Uterus (tissue), 4 donors: ENCODE measurements around the gene PIP4K2A. TPM values are rescaled to one million over a fixed set of nuclear protein-coding genes. Genes with fewer than 3 reads are reported as not detected.
"Not testable (repeated sequence)": the region's sequence is repeated elsewhere in the genome, so short reads cannot be mapped to it uniquely, and the experiment has no call there.

Experiments
- DNase-seq, 2 donors: peaks; one replicate each; pipeline ENCODE4 v3.0.0-alpha.2; 2019 to 2020
- H3K27ac ChIP-seq, 2 donors: fragments of 200-600 bp; sonication (generic); 1 replicate in 1 of 2; 2 replicates in 1 of 2; pipeline ENCODE4 v1.5.1; 2016 to 2018
- H3K27me3 ChIP-seq, 2 donors: fragments of 200-600 bp; sonication (generic); one replicate each; pipeline ENCODE4 v1.5.1; 2018 to 2019; ENCODE audit warnings: control low read depth in 1 of 2
- H3K36me3 ChIP-seq, 2 donors: fragments of 200-600 bp; sonication (generic); one replicate each; pipeline ENCODE4 v1.5.1; 2019; ENCODE audit warnings: control low read depth in 1 of 2
- H3K4me1 ChIP-seq, 2 donors: fragments of 200-600 bp; sonication (generic); one replicate each; pipeline ENCODE4 v1.5.1; 2018 to 2019; ENCODE audit warnings: control low read depth in 1 of 2
- H3K4me3 ChIP-seq, 2 donors: fragments of 200-600 bp; sonication (generic); 1 replicate in 1 of 2; 2 replicates in 1 of 2; pipeline ENCODE4 v1.5.1; 2018 to 2019; ENCODE audit warnings: mild to moderate bottlenecking in 1 of 2
- H3K9me3 ChIP-seq, 2 donors: fragments of 200-600 bp; sonication (generic); one replicate each; pipeline ENCODE4 v1.5.1; 2019; ENCODE audit warnings: control low read depth in 1 of 2
- CTCF ChIP-seq, 4 experiments: fragments of 200-600 bp in 2 of 4; fragments of 450-650 bp in 2 of 4; sonication (generic) in 2 of 4; IDR thresholded peaks; one replicate each; pipeline ENCODE4 v1.5.1; 2016 to 2019; ENCODE audit warnings: antibody characterized with exemption in 4 of 4, mild to moderate bottlenecking in 2 of 4, moderate library complexity in 1 of 4
- POLR2A ChIP-seq, 2 donors: fragments of 450-650 bp; IDR thresholded peaks; one replicate each; pipeline ENCODE4 v1.6.1; 2016; ENCODE audit warnings: antibody characterized with exemption in 2 of 2, mild to moderate bottlenecking in 1 of 2, moderate library complexity in 1 of 2
- intact Hi-C: fragments of 100-400 bp; cut with DNase I; formaldehyde crosslinking; loops from one replicate; pipeline ENCODE4 v1.15.1; 2023; ENCODE audit warnings: low total_unique reads
- total RNA-seq, 4 donors: library from RNA; depleted of rRNA in 3 of 4; stranded (reverse); fragments of >200 nt in 3 of 4; gene quantifications; one replicate each; pipeline versions ENCODE4 v1.1.0 to v1.2.4, GENCODE V29; 2014 to 2023
- donor health status: DM: yes; HTN: yes; CAD: no.

Gene PIP4K2A
- total RNA-seq, 4 donors from 2014 or later, result 17.4 to 42.4 (median 22.0) TPM

GRCh38 chr10:22753786-22754185, 39.4 kb upstream of the PIP4K2A start:
- H3K36me3 ChIP-seq, result no peaks in the 10 kb centered on the region
- H3K9me3 ChIP-seq, result no peaks in the 10 kb centered on the region
- TF ChIP-seq CTCF (IDR thresholded peaks at IDR 0.05), result no peak
- TF ChIP-seq POLR2A (IDR thresholded peaks at IDR 0.05), result no peak
- no peak for DNase-seq
- H3K27ac ChIP-seq, result no peak overlapping the region
- H3K27me3 ChIP-seq, result no peaks in the 10 kb centered on the region
- H3K4me3 ChIP-seq, result no peak overlapping the region
- no peaks in the 10 kb centered on the region for H3K4me1 ChIP-seq
- intact Hi-C loops, result no loop called here

GRCh38 chr10:22752272-22752889, 38.0 kb upstream of the PIP4K2A start:
- intact Hi-C loops, result no loop called here

GRCh38 chr10:22750131-22750530, 35.8 kb upstream of the PIP4K2A start:
- Histone ChIP-seq H3K27ac (no peak overlapping the region), H3K36me3 (no peaks in the 10 kb centered on the region), H3K27me3 (no peaks in the 10 kb centered on the region), H3K9me3 (no peaks in the 10 kb centered on the region), H3K4me3 (no peak overlapping the region), H3K4me1 (no peaks in the 10 kb centered on the region)
- TF ChIP-seq POLR2A (IDR thresholded peaks at IDR 0.05), result no peak
- no peak for TF ChIP-seq CTCF (IDR thresholded peaks at IDR 0.05)
- DNase-seq, result no peak
- intact Hi-C loops, result no loop called here

More at GRCh38 chr10:22752272-22752889, 38.0 kb upstream of the PIP4K2A start:
- no peak overlapping the region for H3K4me3 ChIP-seq
- H3K9me3 ChIP-seq, result no peaks in the 10 kb centered on the region
- no peak for TF ChIP-seq CTCF (IDR thresholded peaks at IDR 0.05)
- TF ChIP-seq POLR2A (IDR thresholded peaks at IDR 0.05), result no peak
- H3K27me3 ChIP-seq, result no peaks in the 10 kb centered on the region
- no peaks in the 10 kb centered on the region for H3K36me3 ChIP-seq
- no peaks in the 10 kb centered on the region for H3K4me1 ChIP-seq
- DNase-seq, result no peak
- no peak overlapping the region for H3K27ac ChIP-seq

GRCh38 chr10:22744858-22745257, 30.5 kb upstream of the PIP4K2A start:
- intact Hi-C loops, H3K27ac ChIP-seq, H3K36me3 ChIP-seq, H3K9me3 ChIP-seq, DNase-seq, H3K4me3 ChIP-seq, H3K27me3 ChIP-seq, H3K4me1 ChIP-seq: not testable (repeated sequence)

GRCh38 chr10:22742678-22743077, 28.3 kb upstream of the PIP4K2A start:
- Histone ChIP-seq H3K36me3 (no peaks in the 10 kb centered on the region), H3K4me3 (no peak overlapping the region), H3K9me3 (no peaks in the 10 kb centered on the region), H3K27ac (no peak overlapping the region), H3K4me1 (no peaks in the 10 kb centered on the region), H3K27me3 (no peaks in the 10 kb centered on the region)
- DNase-seq, result no peak
- intact Hi-C loops, result no loop called here
- TF ChIP-seq POLR2A (IDR thresholded peaks at IDR 0.05), result no peak
- TF ChIP-seq CTCF (IDR thresholded peaks at IDR 0.05), result no peak

GRCh38 chr10:22741631-22742030, 27.3 kb upstream of the PIP4K2A start:
- H3K27me3 ChIP-seq, H3K9me3 ChIP-seq, H3K4me3 ChIP-seq, DNase-seq, intact Hi-C loops, H3K27ac ChIP-seq, H3K4me1 ChIP-seq, H3K36me3 ChIP-seq: not testable (repeated sequence)
